Nephron (organoid): ENCODE results near the gene HOXB4.

Experiments used
- H3K27ac Mint-ChIP-seq, 3 experiments: 2 replicates each; pipeline ENCODE4 v1.8.0; 2020; ENCODE audit warnings: mixed read lengths in 3 of 3, mild to moderate bottlenecking in 2 of 3, moderate library complexity in 1 of 3
- H3K27me3 Mint-ChIP-seq: 2 replicates; pipeline ENCODE4 v1.8.0; 2021; ENCODE audit warnings: low read depth, mild to moderate bottlenecking, moderate library complexity, mixed read lengths
- H3K36me3 Mint-ChIP-seq: 2 replicates; pipeline ENCODE4 v1.8.0; 2020; ENCODE audit warnings: low read depth, mixed read lengths
- H3K4me1 Mint-ChIP-seq: 2 replicates; pipeline ENCODE4 v1.8.0; 2020; ENCODE audit warnings: mixed read lengths
- H3K4me3 Mint-ChIP-seq, 3 experiments: 2 replicates each; pipeline ENCODE4 v1.8.0; 2020; ENCODE audit warnings: mild to moderate bottlenecking in 3 of 3, mixed read lengths in 3 of 3, moderate library complexity in 2 of 3
- H3K9me3 Mint-ChIP-seq: 2 replicates; pipeline ENCODE4 v1.8.0; 2020; ENCODE audit warnings: mixed read lengths
- TF ChIP-seq, protein P1 (sequence below), 3 experiments: fragments of 200-600 bp; sonication (generic); IDR thresholded peaks; one replicate each; pipeline ENCODE4 v1.5.0; 2021; ENCODE audit warnings: antibody characterized with exemption in 3 of 3; ENCODE audit not compliant: unreplicated experiment in 3 of 3

The HOXB4 gene

GRCh38 chr17:48543107-48543853, 34.9 kb downstream of the HOXB4 start:
- peaks cover 68% of the 10 kb centered on the region for H3K4me1 Mint-ChIP-seq
- no peaks in the 10 kb centered on the region for H3K9me3 Mint-ChIP-seq
- TF ChIP-seq, protein P1, sequence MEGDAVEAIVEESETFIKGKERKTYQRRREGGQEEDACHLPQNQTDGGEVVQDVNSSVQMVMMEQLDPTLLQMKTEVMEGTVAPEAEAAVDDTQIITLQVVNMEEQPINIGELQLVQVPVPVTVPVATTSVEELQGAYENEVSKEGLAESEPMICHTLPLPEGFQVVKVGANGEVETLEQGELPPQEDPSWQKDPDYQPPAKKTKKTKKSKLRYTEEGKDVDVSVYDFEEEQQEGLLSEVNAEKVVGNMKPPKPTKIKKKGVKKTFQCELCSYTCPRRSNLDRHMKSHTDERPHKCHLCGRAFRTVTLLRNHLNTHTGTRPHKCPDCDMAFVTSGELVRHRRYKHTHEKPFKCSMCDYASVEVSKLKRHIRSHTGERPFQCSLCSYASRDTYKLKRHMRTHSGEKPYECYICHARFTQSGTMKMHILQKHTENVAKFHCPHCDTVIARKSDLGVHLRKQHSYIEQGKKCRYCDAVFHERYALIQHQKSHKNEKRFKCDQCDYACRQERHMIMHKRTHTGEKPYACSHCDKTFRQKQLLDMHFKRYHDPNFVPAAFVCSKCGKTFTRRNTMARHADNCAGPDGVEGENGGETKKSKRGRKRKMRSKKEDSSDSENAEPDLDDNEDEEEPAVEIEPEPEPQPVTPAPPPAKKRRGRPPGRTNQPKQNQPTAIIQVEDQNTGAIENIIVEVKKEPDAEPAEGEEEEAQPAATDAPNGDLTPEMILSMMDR (IDR thresholded peaks at IDR 0.05; ENCODE audit: unreplicated experiment in 3 of 3), result peak in 2 of 3 experiments; percentile 20 to 36
- peak overlapping the region; percentile 95 to 99 (median 97) for H3K4me3 Mint-ChIP-seq
- no peaks in the 10 kb centered on the region for H3K27me3 Mint-ChIP-seq
- H3K27ac Mint-ChIP-seq, result peak overlapping the region; percentile 99 to 100 (median 99)
- peaks cover 14% of the 10 kb centered on the region for H3K36me3 Mint-ChIP-seq

GRCh38 chr17:48542698-48543106, 35.4 kb downstream of the HOXB4 start:
- H3K27me3 Mint-ChIP-seq, result no peaks in the 10 kb centered on the region
- H3K27ac Mint-ChIP-seq, result peak overlapping the region; percentile 98 to 100 (median 99)
- peaks cover 62% of the 10 kb centered on the region for H3K4me1 Mint-ChIP-seq
- no peaks in the 10 kb centered on the region for H3K9me3 Mint-ChIP-seq
- H3K4me3 Mint-ChIP-seq, result peak overlapping the region; percentile 95 to 99 (median 95)
- H3K36me3 Mint-ChIP-seq, result peaks cover 13% of the 10 kb centered on the region
- TF ChIP-seq, protein P1 (IDR thresholded peaks at IDR 0.05; ENCODE audit: unreplicated experiment in 3 of 3), result no peak

DNA sequence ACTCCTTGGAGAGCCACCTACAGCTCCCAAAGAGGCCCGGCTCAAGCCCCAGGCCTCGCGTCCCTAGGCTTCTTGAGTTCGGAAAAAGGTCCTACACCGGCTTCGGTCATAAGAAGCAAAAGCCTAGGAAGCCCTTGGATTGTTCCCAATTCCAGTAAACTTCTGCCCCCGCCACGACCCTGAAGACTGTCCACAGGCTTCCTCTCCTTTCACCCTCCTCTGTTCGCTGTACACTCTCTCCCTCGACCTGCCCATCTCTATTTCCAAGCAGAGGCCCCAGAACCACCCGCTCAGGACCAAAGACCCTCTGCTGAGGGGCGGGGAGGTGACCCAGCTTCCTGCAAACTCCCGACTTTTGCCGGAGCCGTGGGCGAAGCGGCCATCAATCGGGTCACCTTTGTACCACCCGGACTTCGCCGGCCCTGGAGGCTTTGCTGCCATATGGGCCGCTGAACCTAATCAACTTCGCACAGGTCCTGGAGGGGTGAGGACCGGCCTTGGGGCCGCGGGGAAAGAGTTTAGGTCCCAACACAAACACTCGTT, 36.0 kb downstream of the HOXB4 start:
- Mint-ChIP-seq H3K4me3 (peak overlapping the region; percentile 95 to 99 (median 95)), H3K27me3 (no peaks in the 10 kb centered on the region), H3K36me3 (peaks cover 13% of the 10 kb centered on the region), H3K9me3 (no peaks in the 10 kb centered on the region), H3K27ac (peak overlapping the region; percentile 98 to 100 (median 99)), H3K4me1 (peaks cover 61% of the 10 kb centered on the region)
- TF ChIP-seq, protein P1 (IDR thresholded peaks at IDR 0.05; ENCODE audit: unreplicated experiment in 3 of 3), result no peak

DNA sequence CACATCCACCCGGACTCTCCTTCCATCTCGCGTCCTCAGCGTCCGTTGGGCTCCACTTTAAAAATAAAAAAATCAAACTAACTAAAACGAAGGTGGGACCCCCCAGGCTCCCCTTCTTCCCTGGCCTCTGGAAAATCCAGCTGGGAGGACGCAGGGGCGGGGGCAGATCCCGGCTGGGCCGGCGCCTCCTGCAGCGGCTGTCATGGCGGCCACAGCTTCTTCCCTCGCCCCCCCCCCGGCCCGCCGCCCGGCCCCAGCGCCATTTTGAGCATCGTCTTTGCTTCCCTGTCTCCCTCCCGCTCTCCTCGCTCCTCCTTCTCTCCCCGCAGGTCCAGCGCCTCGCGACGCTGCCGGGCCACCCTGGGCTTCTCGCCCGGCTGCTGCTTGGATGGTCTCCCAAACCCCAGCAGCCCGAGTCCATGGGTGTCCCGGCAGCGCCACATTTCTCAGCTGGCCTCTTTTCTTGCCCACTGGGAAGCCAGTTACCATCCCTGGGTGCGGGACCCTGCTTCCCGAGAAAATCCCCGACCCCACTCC, 36.5 kb downstream of the HOXB4 start:
- H3K9me3 Mint-ChIP-seq, result no peaks in the 10 kb centered on the region
- peak overlapping the region; percentile 98 to 100 (median 99) for H3K27ac Mint-ChIP-seq
- no peaks in the 10 kb centered on the region for H3K27me3 Mint-ChIP-seq

DNA sequence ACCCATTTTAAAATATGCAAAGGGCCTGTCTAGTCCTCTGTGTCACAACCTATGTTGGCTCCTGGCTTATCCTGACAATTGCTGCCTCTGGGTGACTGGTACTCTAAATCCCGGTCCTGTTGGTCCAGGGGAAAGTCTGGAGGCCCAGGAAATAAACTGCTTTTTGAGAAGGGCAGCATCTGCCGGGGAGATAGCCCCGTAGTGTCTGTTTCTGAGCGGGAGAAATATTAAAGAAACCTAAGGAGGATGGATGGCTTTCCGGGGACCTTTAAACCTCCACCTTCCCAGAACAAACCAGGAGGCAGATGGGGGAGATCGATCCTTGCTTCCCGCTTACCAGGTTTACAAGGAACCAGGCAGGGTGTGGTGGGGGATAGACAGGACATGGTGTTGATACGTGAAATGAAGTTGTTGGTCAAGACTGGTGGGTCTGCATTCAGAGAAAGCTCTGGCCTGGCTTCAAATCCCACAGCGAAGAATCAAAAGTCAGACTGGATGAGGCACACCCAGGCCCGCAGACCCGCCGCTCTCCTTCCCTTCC, 37.0 kb downstream of the HOXB4 start:
- Mint-ChIP-seq H3K27ac (peak overlapping the region; percentile 98 to 100 (median 99)), H3K4me3 (peak overlapping the region; percentile 95 to 99 (median 95)), H3K4me1 (peaks cover 56% of the 10 kb centered on the region), H3K9me3 (no peaks in the 10 kb centered on the region), H3K36me3 (peaks cover 13% of the 10 kb centered on the region), H3K27me3 (no peaks in the 10 kb centered on the region)
- TF ChIP-seq, protein P1 (IDR thresholded peaks at IDR 0.05; ENCODE audit: unreplicated experiment in 3 of 3), result no peak

More for the DNA sequence above, 36.5 kb downstream of the HOXB4 start:
- Mint-ChIP-seq H3K4me3 (peak overlapping the region; percentile 95 to 99 (median 95)), H3K4me1 (peaks cover 58% of the 10 kb centered on the region), H3K36me3 (peaks cover 13% of the 10 kb centered on the region)
- TF ChIP-seq, protein P1 (IDR thresholded peaks at IDR 0.05; ENCODE audit: unreplicated experiment in 3 of 3), result no peak
